ENCODE measurements around the gene TRIB2.

The TRIB2 gene

GRCh38 chr2:12781329-12781728 lies 64.6 kb downstream of the TRIB2 start:
- no peak for DNase-seq

DNA sequence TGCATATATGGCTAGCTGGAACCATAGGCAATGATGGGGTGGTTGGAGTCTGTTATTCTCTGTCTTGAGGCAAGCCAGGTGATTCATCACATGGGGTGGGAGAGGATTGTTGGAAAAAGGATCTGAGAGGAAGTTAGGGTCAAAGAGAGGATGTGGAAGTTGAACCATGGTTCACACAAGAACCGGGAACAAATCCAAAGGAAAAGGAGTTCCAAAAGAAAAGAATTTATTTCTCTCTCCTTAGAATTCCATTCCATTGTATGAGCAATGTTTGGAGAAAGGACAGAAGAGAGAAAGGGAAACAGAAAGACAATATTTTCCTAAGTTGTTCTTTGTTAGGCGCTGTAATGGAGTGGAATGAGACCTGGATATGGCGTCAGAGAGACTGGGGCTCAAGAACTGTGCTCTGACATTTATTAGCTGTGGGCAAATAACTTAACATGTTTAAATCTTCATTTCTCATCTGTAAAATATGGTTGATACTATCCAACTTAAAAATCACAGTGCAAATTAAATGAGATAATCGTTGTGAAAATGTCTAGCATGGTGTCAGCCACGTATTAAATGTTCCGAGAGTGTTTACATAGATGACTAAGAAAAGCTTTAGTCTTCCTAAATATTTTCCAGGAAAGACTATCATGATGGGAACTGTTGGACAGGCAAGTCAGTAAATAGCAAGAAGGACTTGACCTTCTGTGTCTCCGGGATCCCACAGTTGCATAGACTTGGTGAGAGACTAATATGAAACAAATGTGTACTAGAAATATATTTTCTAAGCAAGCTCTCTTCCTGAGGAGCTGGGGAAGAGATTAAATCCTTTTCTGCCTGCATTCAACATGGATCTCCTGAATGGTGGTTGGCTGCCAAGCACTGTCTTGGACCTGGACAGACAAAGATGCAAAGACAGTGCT lies 71.4 kb downstream of the TRIB2 start:
- peak in 1 of 2 experiments; percentile 11 for DNase-seq

- DNase-seq, result no peak
These were observed 75.2 kb downstream of the TRIB2 start for GRCh38 chr2:12791906-12792305.

Data from SW 1271 (cell line).